ENCODE data around the gene CELA2A. TPM values are rescaled to one million over a fixed set of nuclear protein-coding genes. Genes with fewer than 3 reads are reported as not detected.

Gene CELA2A
- total and polyA plus RNA-seq, 2 of the 13 experiments (the other 11 are each of a cell fraction or from before 2014, with no cell fraction given), result not detected

DNA sequence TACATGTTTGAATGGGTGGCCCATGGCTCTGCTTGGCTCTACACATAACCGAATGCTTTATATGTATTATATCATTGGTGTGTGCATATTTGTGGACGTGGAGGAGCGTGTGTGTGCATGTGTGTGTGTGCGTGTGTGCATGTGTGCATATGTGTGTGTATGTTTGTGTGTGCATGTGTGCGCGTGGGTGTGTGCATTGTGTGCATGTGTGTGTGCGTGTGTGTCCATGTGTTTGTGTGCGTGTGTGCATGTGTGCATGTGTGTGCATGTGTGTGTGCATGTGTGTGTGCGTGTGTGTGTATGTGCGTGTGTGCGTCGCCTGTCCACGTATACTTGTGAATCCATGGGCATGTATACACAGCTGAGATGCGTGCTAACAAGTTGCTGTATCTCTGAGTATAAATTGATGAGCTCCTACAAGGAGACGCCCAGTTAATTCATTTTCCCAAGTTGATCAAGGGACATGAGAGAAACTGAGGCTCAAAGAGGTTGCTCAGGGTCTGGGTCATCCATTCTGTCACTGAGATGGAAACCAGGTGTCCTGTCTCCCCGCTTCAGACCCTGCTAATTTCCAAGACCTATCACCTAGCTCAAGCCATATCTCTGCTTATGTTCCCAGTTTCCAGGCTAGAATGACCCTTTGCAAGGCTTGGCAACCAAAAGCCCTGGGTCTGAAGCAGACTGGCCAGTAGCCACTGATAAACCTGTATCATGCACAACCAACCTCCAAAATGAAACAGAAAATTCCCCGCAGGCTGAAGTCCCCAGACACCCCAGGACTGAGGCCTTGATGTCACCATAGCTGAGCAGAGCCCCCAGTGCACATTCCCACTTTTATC lies 21.1 kb upstream of the CELA2A start:
- ChIA-PET CTCF (ENCODE audit: low intra/inter-chr PET ratio, low total read pairs) (no interaction called here), POLR2A (no interaction called here)
- no peak overlapping the region for H3K4me3 ChIP-seq (replicated peaks in 1 of 3; ENCODE audit: insufficient read depth in 1 of 3, low read depth in 2 of 3, low read length in 3 of 3)
- no peak overlapping the region for H2AFZ ChIP-seq (ENCODE audit: low read length)
- TF ChIP-seq, protein P1, sequence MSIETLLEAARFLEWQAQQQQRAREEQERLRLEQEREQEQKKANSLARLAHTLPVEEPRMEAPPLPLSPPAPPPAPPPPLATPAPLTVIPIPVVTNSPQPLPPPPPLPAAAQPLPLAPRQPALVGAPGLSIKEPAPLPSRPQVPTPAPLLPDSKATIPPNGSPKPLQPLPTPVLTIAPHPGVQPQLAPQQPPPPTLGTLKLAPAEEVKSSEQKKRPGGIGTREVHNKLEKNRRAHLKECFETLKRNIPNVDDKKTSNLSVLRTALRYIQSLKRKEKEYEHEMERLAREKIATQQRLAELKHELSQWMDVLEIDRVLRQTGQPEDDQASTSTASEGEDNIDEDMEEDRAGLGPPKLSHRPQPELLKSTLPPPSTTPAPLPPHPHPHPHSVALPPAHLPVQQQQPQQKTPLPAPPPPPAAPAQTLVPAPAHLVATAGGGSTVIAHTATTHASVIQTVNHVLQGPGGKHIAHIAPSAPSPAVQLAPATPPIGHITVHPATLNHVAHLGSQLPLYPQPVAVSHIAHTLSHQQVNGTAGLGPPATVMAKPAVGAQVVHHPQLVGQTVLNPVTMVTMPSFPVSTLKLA (IDR thresholded peaks at IDR 0.05), result peak; percentile 99
- TF ChIP-seq, protein P2, sequence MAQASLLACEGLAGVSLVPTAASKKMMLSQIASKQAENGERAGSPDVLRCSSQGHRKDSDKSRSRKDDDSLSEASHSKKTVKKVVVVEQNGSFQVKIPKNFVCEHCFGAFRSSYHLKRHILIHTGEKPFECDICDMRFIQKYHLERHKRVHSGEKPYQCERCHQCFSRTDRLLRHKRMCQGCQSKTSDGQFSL (CRISPR knock-in tag; IDR thresholded peaks at IDR 0.05), result no peak
- no peak overlapping the region for H3K4me2 ChIP-seq (ENCODE audit: low read depth, low read length)
- no peaks in the 10 kb centered on the region for H3K36me3 ChIP-seq (replicated peaks in 1 of 2; ENCODE audit: control insufficient read depth in 1 of 2, insufficient read depth in 2 of 2, low read length in 2 of 2)
- 72% methylated on average over 17 of the region's 17 CpGs for WGBS (ENCODE audit: low lambda C conversion rate)
- DNase-seq (ENCODE audit: low spot score) (no peak), FAIRE-seq (no peak), ATAC-seq (no peak)
- H3K27ac ChIP-seq (ENCODE audit: extremely low read length, insufficient read depth, low read length), result no peak overlapping the region
- intact Hi-C loops (cut with micrococcal nuclease; ENCODE audit: unreplicated experiment) (no loop called here), in situ Hi-C loops (cut with HindIII; ENCODE audit: extremely low pct_ligation_motif_present, low pct_unique_long_range_greater_than_20kb) (no loop called here)
- no peaks in the 10 kb centered on the region for H3K9me3 ChIP-seq (ENCODE audit: low read length)
- H3K9ac ChIP-seq (ENCODE audit: insufficient read depth, low read depth, low read length), result no peak overlapping the region
- H4K20me1 ChIP-seq (ENCODE audit: insufficient read depth, low read length), result no peaks in the 10 kb centered on the region
- no peaks in the 10 kb centered on the region; a peak in 1 of 5 replicates for H3K27me3 ChIP-seq (ENCODE audit: control insufficient read depth in 1 of 2, insufficient read depth in 2 of 2, low read length in 2 of 2)
- no peaks in the 10 kb centered on the region for H3K79me2 ChIP-seq (ENCODE audit: insufficient read depth, low read length)
- BruUV-seq (replicated peaks), result no TSS peak
- peaks cover 15% of the 10 kb centered on the region for H3K4me1 ChIP-seq (ENCODE audit: insufficient read depth, low read length)

DNA sequence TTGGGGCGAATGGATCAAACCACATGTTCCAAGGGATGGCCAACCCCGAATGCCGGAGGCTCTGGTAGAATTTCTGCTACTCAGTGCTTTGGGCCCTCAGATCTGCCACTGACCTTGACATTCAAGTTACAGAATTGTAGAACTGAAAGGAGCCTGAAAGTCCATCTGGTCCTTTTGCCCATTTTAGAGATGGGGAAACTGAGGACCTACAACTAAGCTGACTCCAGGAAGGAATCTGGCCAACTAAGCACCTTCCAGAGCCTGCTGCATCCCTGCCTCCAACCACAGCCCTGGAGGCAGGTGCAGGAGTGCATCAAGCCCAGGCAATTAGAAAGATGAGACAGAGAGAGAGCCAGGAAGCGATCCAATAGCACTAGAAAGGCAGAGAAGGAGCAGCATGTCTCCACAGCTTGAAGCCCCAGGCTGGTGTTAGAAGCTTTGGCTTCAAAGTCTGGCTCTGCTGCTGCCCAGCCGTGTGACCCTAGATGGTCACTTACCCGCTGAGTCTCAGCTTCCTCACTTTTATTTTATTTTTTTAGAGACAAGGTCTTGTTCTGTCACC lies 19.6 kb upstream of the CELA2A start:
- Histone ChIP-seq H3K9me3 (ENCODE audit: low read length) (no peaks in the 10 kb centered on the region), H3K9ac (ENCODE audit: insufficient read depth, low read depth, low read length) (no peak overlapping the region), H3K4me3 (replicated peaks in 1 of 3; ENCODE audit: insufficient read depth in 1 of 3, low read depth in 2 of 3, low read length in 3 of 3) (no peak overlapping the region), H3K36me3 (replicated peaks in 1 of 2; ENCODE audit: control insufficient read depth in 1 of 2, insufficient read depth in 2 of 2, low read length in 2 of 2) (no peaks in the 10 kb centered on the region), H2AFZ (ENCODE audit: low read length) (no peak overlapping the region), H3K27ac (ENCODE audit: extremely low read length, insufficient read depth, low read length) (no peak overlapping the region), H4K20me1 (ENCODE audit: insufficient read depth, low read length) (no peaks in the 10 kb centered on the region), H3K79me2 (ENCODE audit: insufficient read depth, low read length) (no peaks in the 10 kb centered on the region), H3K4me2 (ENCODE audit: low read depth, low read length) (no peak overlapping the region), H3K4me1 (ENCODE audit: insufficient read depth, low read length) (peaks cover 15% of the 10 kb centered on the region), H3K27me3 (ENCODE audit: control insufficient read depth in 1 of 2, insufficient read depth in 2 of 2, low read length in 2 of 2) (peaks cover 0 to under 1% of the 10 kb centered on the region in 2 experiments; a peak in 2 of 5 replicates)
- WGBS (ENCODE audit: low lambda C conversion rate), result 75% methylated on average over 6 of the region's 6 CpGs
- in situ Hi-C loops (cut with HindIII; ENCODE audit: extremely low pct_ligation_motif_present, low pct_unique_long_range_greater_than_20kb) (no loop called here), intact Hi-C loops (cut with micrococcal nuclease; ENCODE audit: unreplicated experiment) (no loop called here)
- DNase-seq (ENCODE audit: low spot score) (no peak), ATAC-seq (no peak), FAIRE-seq (no peak)
- ChIA-PET CTCF (ENCODE audit: low intra/inter-chr PET ratio, low total read pairs) (no interaction called here), POLR2A (no interaction called here)
- no TSS peak for BruUV-seq (replicated peaks)
- TF ChIP-seq ATF1 (CRISPR knock-in tag; IDR thresholded peaks at IDR 0.05), result no peak
- TF ChIP-seq REPIN1 (CRISPR knock-in tag; IDR thresholded peaks at IDR 0.05; ENCODE audit: borderline replicate concordance, low read depth), result no peak
- TF ChIP-seq GZF1 (CRISPR knock-in tag; IDR thresholded peaks at IDR 0.05), result no peak
- no peak for TF ChIP-seq HNRNPH1 (optimal IDR thresholded peaks at IDR 0.05; ENCODE audit: low read depth, low read length)
- no peak for TF ChIP-seq RBFOX2 (IDR thresholded peaks at IDR 0.05; ENCODE audit: low read depth, low read length)
- TF ChIP-seq, protein P3, sequence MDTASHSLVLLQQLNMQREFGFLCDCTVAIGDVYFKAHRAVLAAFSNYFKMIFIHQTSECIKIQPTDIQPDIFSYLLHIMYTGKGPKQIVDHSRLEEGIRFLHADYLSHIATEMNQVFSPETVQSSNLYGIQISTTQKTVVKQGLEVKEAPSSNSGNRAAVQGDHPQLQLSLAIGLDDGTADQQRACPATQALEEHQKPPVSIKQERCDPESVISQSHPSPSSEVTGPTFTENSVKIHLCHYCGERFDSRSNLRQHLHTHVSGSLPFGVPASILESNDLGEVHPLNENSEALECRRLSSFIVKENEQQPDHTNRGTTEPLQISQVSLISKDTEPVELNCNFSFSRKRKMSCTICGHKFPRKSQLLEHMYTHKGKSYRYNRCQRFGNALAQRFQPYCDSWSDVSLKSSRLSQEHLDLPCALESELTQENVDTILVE (CRISPR knock-in tag; IDR thresholded peaks at IDR 0.05), result no peak
- TF ChIP-seq MTA1 (CRISPR knock-in tag; IDR thresholded peaks at IDR 0.05; ENCODE audit: borderline replicate concordance), result no peak
- TF ChIP-seq ZNF629 (CRISPR knock-in tag; conservative IDR thresholded peaks at IDR 0.05), result peak; percentile 71

Data from HepG2 (cell line).